Measurements from ENCODE around the gene SUV39H2. TPM values are rescaled to one million over a fixed set of nuclear protein-coding genes. Genes with fewer than 3 reads are reported as not detected.
"Not testable (repeated sequence)": the region's sequence is repeated elsewhere in the genome, so short reads cannot be mapped to it uniquely, and the experiment has no call there.

SUV39H2 gene
- total RNA-seq, 1 donor from 2014 or later = 39.9 TPM

GRCh38 chr10:14906765-14907164, 28.1 kb downstream of the SUV39H2 start:
- Mint-ChIP-seq H3K4me1 (ENCODE audit: low read depth) (no peaks in the 10 kb centered on the region), H3K9me3 (ENCODE audit: low read depth) (peaks cover 11% of the 10 kb centered on the region), H3K4me3 (ENCODE audit: low read depth) (no peak overlapping the region), H3K27me3 (no peaks in the 10 kb centered on the region), H3K27ac (no peak overlapping the region), H3K36me3 (ENCODE audit: insufficient read depth) (peaks cover 54% of the 10 kb centered on the region)
- TF ChIP-seq CTCF (IDR thresholded peaks at IDR 0.05; ENCODE audit: unreplicated experiment) = no peak
- DNase-seq (ENCODE audit: low spot score, unreplicated experiment) = no peak

GRCh38 chr10:14907591-14907990, 28.9 kb downstream of the SUV39H2 start:
- H3K27ac Mint-ChIP-seq; H3K4me3 Mint-ChIP-seq (ENCODE audit: low read depth); H3K27me3 Mint-ChIP-seq; DNase-seq (ENCODE audit: low spot score, unreplicated experiment); H3K4me1 Mint-ChIP-seq (ENCODE audit: low read depth): not testable (repeated sequence)
- Mint-ChIP-seq H3K9me3 (ENCODE audit: low read depth) (peaks cover 11% of the 10 kb centered on the region), H3K36me3 (ENCODE audit: insufficient read depth) (peaks cover 57% of the 10 kb centered on the region)

GRCh38 chr10:14909101-14909500, 30.4 kb downstream of the SUV39H2 start:
- Mint-ChIP-seq H3K9me3 (ENCODE audit: low read depth) (peaks cover 22% of the 10 kb centered on the region), H3K27ac (no peak overlapping the region), H3K36me3 (ENCODE audit: insufficient read depth) (peaks cover 72% of the 10 kb centered on the region), H3K4me3 (ENCODE audit: low read depth) (no peak overlapping the region), H3K4me1 (ENCODE audit: low read depth) (no peaks in the 10 kb centered on the region), H3K27me3 (no peaks in the 10 kb centered on the region)
- TF ChIP-seq CTCF (IDR thresholded peaks at IDR 0.05; ENCODE audit: unreplicated experiment) = no peak
- no peak for DNase-seq (ENCODE audit: low spot score, unreplicated experiment)

GRCh38 chr10:14910953-14911352, 32.3 kb downstream of the SUV39H2 start:
- Mint-ChIP-seq H3K27ac (peak overlapping the region; percentile 40), H3K4me1 (ENCODE audit: low read depth) (no peaks in the 10 kb centered on the region), H3K36me3 (ENCODE audit: insufficient read depth) (peaks cover 83% of the 10 kb centered on the region), H3K4me3 (ENCODE audit: low read depth) (no peak overlapping the region), H3K9me3 (ENCODE audit: low read depth) (peaks cover 35% of the 10 kb centered on the region), H3K27me3 (no peaks in the 10 kb centered on the region)
- TF ChIP-seq CTCF (IDR thresholded peaks at IDR 0.05; ENCODE audit: unreplicated experiment) = no peak
- DNase-seq (ENCODE audit: low spot score, unreplicated experiment) = no peak

- H3K27ac Mint-ChIP-seq = no peak overlapping the region
- TF ChIP-seq CTCF (IDR thresholded peaks at IDR 0.05; ENCODE audit: unreplicated experiment) = no peak
- H3K4me3 Mint-ChIP-seq (ENCODE audit: low read depth) = no peak overlapping the region
- H3K9me3 Mint-ChIP-seq (ENCODE audit: low read depth) = peaks cover 41% of the 10 kb centered on the region
- no peaks in the 10 kb centered on the region for H3K4me1 Mint-ChIP-seq (ENCODE audit: low read depth)
- H3K36me3 Mint-ChIP-seq (ENCODE audit: insufficient read depth) = peaks cover 89% of the 10 kb centered on the region
- H3K27me3 Mint-ChIP-seq = no peaks in the 10 kb centered on the region
- DNase-seq (ENCODE audit: low spot score, unreplicated experiment) = no peak
Measured at GRCh38 chr10:14911801-14912200, 33.1 kb downstream of the SUV39H2 start.

GRCh38 chr10:14916600-14916999, 37.9 kb downstream of the SUV39H2 start:
- Mint-ChIP-seq H3K9me3 (ENCODE audit: low read depth) (peaks cover 40% of the 10 kb centered on the region), H3K4me1 (ENCODE audit: low read depth) (no peaks in the 10 kb centered on the region), H3K36me3 (ENCODE audit: insufficient read depth) (peaks cover 88% of the 10 kb centered on the region), H3K27ac (no peak overlapping the region), H3K27me3 (no peaks in the 10 kb centered on the region), H3K4me3 (ENCODE audit: low read depth) (no peak overlapping the region)
- DNase-seq (ENCODE audit: low spot score, unreplicated experiment) = no peak
- no peak for TF ChIP-seq CTCF (IDR thresholded peaks at IDR 0.05; ENCODE audit: unreplicated experiment)

Measured in progenitor cell of endocrine pancreas (in vitro differentiated cells).